HG03135 (cell line): ENCODE results near the gene NEU4.
"Not testable (repeated sequence)": the region's sequence is repeated elsewhere in the genome, so short reads cannot be mapped to it uniquely, and the experiment has no call there.

ENCODE experiments used
- ATAC-seq: cut with Tn5 transposase; IDR thresholded peaks from one replicate; pipeline ENCODE4 v1.9.1; 2021; ENCODE audit warnings: mild to moderate bottlenecking, moderate library complexity; ENCODE audit not compliant: unreplicated experiment

Gene NEU4

GRCh38 chr2:241808721-241809382 is at the start of gene NEU4:
Gene NEU4, plus strand, starts transcription at chr2:241809193. Its CDS starts 5,292 bp downstream, at chr2:241814485.
- ATAC-seq: no peak

DNA sequence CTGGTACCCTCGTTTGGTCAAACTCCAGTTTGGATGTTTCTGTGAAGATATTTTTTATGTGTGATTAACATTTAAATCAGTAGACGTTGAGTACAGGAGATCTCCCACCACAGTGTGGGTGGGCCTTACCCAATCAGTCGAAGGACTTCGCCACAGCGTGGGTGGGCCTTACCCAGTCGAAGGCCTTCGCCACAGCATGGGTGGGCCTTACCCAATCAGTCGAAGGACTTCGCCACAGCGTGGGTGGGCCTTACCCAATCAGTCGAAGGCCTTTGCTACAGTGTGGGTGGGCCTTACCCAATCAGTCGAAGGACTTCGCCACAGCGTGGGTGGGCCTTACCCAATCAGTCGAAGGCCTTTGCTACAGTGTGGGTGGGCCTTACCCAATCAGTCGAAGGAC is 49.1 kb upstream of the NEU4 start:
- ATAC-seq: not testable (repeated sequence)

- no peak for ATAC-seq
Observed at GRCh38 chr2:241760301-241760771, 48.7 kb upstream of the NEU4 start.

GRCh38 chr2:241762321-241762932 is 46.6 kb upstream of the NEU4 start:
- ATAC-seq: no peak

GRCh38 chr2:241762933-241763369 is 46.0 kb upstream of the NEU4 start:
- no peak for ATAC-seq

- ATAC-seq: no peak
Observed at GRCh38 chr2:241763551-241764274, 45.3 kb upstream of the NEU4 start.

GRCh38 chr2:241764275-241765241 is 44.4 kb upstream of the NEU4 start:
- no peak for ATAC-seq

DNA sequence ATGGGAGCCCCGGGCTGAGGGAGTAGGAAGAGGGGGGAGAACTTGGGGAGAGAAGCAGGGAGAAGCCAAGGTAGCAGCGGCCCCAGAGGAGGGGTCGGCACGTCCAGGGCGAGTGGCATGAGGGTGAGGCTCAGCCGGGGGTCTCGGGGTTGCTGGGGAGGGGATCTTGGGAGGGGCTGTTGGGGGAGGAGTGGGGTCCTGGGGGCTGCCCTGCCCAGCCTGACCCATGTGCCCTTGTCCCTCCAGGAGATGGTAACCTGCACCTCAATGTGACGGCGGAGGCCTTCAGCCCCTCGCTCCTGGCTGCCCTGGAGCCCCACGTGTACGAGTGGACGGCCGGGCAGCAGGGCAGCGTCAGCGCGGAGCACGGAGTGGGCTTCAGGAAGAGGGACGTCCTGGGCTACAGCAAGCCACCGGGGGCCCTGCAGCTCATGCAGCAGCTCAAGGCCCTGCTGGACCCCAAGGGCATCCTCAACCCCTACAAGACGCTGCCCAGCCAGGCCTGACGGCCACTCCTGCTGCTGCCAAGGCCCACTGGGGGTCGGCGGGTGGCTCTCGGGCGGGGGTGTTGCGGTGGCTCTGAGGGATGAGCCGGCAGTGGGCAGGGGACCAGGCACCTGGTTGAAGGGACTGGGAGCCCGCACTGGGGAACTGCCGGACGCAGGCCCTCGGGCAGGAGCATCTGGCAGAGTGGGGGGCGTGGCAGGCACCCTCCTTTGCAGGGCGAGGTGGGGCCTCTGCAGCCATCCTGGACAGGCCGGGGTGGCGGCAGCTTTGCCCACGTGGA is 41.3 kb upstream of the NEU4 start:
- ATAC-seq: no peak

GRCh38 chr2:241768251-241768711 is 40.7 kb upstream of the NEU4 start:
- ATAC-seq: no peak

DNA sequence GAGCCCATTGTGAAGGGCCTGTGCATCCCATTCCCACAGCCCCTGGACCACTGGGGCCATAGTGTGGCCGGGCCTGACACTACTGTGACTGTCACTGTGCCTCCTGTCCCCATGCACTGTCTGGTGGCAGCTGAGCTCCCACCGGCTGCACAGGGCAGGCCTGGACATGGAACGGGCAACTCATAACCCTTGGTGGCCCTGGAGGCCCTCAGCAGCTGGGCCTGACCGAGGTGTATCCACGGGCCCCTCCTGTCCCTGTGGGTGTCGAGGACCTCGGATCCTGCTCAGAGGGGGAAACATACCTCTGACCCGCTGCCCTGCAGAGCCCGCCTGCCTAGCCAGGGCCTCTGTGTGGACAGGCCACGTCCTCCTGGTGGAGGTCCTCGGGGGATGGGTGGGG is 40.1 kb upstream of the NEU4 start:
- ATAC-seq: no peak

DNA sequence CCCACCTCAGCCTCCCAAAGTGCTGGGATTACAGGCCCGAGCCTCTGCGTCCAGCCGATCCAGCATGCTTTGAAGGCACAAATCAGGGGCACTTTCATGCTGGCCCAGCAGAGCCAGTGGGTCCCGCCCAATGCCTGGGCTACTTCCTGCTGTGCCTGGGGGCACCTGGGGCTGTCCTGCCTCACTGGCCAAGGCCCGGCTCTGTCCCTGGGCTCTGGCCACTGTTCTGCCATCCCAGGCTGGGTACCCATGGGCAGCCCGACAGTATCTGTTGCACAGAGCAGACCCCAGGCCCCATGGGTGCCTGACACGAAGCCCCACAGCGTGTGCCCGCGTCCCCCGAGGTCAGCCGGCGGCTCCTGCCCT is 39.2 kb upstream of the NEU4 start:
- ATAC-seq: no peak

- ATAC-seq: no peak
Observed at GRCh38 chr2:241770185-241770935, 38.6 kb upstream of the NEU4 start.

- ATAC-seq: no peak
Observed at GRCh38 chr2:241770936-241771285, 38.1 kb upstream of the NEU4 start.

GRCh38 chr2:241771286-241772062 is 37.5 kb upstream of the NEU4 start:
- ATAC-seq: no peak

DNA sequence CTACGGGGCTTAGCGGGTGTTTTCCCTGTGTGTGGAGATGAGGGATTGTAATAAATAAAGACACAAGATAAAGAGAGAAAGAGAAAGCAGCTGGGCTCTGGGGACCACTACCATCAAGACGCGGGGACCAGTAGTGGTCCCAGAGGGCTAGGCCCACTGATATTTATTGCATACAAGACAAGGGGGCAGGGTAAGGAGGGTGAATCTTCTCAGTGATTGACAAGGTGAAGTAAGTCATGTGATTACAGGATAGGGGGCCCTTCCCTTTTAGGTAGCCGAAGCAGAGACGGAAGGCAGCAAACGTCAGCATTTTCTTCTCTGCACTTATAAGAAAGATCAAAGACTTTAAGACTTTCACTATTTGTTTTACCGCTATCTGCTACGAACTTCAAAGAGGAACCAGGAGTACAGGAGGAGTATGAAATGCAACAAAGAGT is 36.9 kb upstream of the NEU4 start:
- ATAC-seq: no peak

GRCh38 chr2:241773511-241774418 is 35.2 kb upstream of the NEU4 start:
- no peak for ATAC-seq

- ATAC-seq: no peak
Observed at GRCh38 chr2:241774419-241775222, 34.4 kb upstream of the NEU4 start.
